HG03159 (cell line): Measurements from ENCODE around the gene EXPH5.
A peak's percentile ranks its signal among the peaks of the same experiment; 100 is the strongest.
"Not testable (repeated sequence)": the region's sequence is repeated elsewhere in the genome, so short reads cannot be mapped to it uniquely, and the experiment has no call there.

Source experiments
- ATAC-seq: cut with Tn5 transposase; IDR thresholded peaks from one replicate; pipeline ENCODE4 v1.9.1; 2021; ENCODE audit warnings: mild to moderate bottlenecking, moderate library complexity; ENCODE audit not compliant: unreplicated experiment

EXPH5 gene

GRCh38 chr11:108593214-108593922 is at the start of gene EXPH5:
TSS of gene EXPH5 (minus strand) at chr11:108593768. CDS start at chr11:108593536, 232 bp downstream.
- ATAC-seq: peak; percentile 93

GRCh38 chr11:108641752-108642151 is 48.2 kb upstream of the EXPH5 start:
- ATAC-seq: not testable (repeated sequence)

DNA sequence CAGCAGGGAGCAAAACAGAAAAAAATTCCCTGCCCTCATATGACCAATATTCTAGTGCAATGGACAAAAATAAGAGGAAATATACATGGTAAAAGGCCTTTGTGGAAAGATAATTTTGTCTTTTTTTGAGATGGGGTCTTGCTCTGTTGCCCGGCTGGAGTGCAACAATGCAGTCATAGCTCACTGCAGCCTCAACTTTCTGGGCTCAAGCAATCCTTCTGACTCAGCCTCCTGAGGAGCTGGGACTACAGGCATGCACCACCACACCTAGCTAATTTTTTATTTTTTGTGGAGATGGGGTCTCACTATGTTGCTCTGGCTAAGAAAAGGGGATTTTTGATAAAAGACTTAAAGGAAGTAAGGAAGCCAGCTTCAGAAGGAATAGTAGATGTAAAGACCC is 45.6 kb upstream of the EXPH5 start:
- no peak for ATAC-seq

- ATAC-seq: no peak
These were observed 42.7 kb upstream of the EXPH5 start for GRCh38 chr11:108636222-108636621.

- no peak for ATAC-seq
These were observed 41.5 kb upstream of the EXPH5 start for GRCh38 chr11:108635106-108635505.

DNA sequence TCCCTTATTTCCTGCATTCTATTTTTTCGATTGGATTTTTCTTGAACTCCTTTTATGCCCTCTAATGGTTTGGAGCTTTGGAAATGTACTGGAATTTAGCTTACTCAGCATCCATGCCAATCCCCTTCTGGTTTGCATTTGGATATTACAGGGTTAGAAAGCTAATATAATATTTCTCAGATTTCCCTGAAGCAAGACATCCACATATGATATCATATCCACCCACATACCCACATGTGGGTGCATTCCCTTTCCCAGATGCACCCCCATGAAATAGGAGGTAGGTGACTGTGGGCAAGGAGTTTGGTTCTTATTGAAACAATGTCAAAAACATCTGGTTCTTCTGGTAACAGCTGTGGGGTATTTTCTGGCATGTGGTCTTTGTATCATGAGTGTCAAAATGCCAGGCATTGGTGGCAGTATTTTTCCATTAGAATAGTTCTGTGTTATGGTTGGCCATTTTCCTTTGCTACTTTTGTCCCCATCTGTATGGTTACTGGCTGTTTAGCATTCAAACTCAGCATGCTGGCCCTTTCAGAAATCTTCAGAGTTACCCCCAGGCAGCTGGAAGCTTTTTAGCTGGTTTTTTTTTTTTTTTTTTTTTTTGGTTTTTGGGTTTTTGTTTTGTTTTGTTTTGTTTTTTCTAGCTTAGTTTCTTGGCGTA is 38.6 kb upstream of the EXPH5 start:
- ATAC-seq: no peak

- ATAC-seq: no peak
These were observed 35.7 kb upstream of the EXPH5 start for GRCh38 chr11:108629274-108629673.

DNA sequence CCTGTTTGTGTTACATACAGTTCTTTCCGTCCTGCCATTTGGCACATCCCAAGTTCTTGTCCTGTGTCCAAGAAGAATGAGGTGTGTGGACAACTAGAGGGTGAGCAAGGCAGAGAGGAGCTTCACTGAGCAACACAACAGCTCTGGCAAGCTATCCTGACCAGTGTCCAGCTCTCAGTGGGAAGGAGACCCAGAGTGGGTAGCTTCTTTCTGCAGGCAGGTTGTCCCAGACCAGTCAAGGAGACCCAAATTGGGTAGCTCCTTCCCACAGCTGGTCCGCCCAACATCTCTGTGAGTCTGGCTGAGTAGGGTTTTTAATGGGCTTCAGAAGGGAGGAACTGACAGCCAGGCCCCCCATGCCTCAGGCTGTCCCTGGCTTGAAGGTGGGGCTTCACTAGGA is 35.2 kb upstream of the EXPH5 start:
- no peak for ATAC-seq

DNA sequence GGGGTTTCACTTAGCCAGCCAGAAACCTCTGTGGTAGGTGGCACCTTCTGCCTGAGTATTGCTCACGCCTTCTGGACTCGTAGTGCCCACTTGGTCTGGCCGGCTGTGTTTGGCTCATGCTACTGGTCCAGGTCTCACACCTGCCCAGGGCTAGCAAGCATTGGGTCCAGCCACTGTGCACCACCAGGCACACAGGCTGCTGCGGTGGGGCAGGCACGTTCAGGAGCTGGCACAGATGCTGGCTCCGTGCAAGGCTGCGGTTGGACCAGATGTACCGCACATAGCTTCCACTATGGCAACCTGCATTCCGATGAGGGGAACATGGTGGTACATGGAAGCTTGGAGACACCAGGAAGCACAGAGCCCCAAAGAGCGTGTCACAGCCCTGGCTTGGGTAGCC is 34.8 kb upstream of the EXPH5 start:
- ATAC-seq: no peak

DNA sequence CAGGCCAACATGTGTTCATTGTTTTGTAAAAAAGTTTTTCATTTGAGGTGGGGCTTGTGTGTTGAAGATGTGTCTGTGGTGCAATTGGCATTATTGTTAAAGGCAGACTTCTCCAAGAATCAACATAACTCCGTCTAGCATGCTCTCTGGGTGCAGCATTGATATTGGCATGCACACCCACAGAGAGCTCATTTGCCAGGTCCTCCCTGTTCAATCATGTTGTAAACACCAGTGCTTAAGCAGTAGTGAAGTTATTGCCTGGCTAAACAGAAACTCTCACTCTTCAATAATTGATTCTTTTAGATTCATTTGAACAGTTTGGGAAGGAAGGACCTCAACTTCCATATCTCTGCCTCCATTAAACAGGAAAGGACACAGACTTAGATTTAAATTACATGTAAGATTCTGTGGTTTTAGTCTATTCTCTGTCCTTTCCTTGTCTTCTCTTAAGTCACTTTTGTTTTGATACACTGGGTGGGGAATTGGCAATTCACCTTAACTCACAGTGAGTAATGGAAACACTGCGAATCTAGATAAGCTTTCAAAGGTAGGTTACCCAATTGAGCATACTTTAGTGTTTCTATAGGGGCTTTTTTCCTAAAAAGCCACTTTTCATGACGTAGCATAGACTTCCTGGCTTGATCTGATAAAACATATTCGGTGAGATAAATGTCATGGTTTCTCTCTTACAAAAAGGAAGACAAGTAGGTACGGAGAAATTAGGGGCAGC is 30.8 kb upstream of the EXPH5 start:
- ATAC-seq: no peak

GRCh38 chr11:108622341-108622740 is 28.8 kb upstream of the EXPH5 start:
- ATAC-seq: no peak

- ATAC-seq: peak; percentile 88
These were observed 27.6 kb upstream of the EXPH5 start for GRCh38 chr11:108620958-108621772.

GRCh38 chr11:108618529-108618928 is 25.0 kb upstream of the EXPH5 start:
- ATAC-seq: no peak

GRCh38 chr11:108617055-108617454 is 23.5 kb upstream of the EXPH5 start:
- no peak for ATAC-seq

DNA sequence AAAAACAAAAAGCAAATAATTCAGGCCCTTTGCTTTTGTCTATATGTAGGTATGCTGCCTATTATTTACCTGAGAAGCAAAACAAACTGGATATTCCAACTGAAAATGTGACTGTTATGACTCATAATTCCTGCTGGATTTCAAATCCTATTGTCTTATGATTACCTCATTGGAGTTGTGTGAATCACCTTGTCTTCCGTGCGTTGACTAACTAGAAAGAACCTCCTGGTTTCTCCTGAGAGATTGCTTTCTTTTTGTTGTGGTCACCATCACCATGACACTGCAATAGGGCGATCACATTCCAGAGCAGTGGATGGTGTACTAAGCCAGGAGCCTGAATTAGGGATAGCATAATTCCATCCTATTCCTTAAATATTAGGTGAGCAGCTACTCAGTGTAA is 23.0 kb upstream of the EXPH5 start:
- ATAC-seq: no peak

- ATAC-seq: no peak
These were observed 20.5 kb upstream of the EXPH5 start for GRCh38 chr11:108614086-108614485.

- no peak for ATAC-seq
These were observed 16.1 kb upstream of the EXPH5 start for GRCh38 chr11:108609682-108610081.

DNA sequence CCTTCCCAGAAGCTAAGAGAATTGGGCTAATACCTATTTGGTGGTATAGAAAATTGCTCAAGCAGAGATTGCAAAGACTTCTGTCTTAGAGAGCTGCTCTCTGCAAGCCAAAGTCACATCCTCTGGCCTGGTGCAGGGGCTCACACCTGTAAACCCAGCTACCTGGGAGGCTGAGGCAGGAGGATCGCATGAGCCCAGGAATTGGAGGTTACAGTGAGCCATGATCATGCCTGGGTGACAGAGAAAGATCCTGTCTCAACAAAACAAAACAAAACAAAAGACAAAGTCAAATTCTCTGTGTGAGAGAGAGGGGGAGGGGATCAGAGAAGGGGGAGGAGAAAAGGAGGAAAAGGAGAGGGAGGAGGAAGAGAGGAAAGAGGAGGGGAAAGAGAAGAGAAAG is 15.0 kb upstream of the EXPH5 start:
- ATAC-seq: no peak

GRCh38 chr11:108606495-108607160 is 13.1 kb upstream of the EXPH5 start:
- no peak for ATAC-seq

DNA sequence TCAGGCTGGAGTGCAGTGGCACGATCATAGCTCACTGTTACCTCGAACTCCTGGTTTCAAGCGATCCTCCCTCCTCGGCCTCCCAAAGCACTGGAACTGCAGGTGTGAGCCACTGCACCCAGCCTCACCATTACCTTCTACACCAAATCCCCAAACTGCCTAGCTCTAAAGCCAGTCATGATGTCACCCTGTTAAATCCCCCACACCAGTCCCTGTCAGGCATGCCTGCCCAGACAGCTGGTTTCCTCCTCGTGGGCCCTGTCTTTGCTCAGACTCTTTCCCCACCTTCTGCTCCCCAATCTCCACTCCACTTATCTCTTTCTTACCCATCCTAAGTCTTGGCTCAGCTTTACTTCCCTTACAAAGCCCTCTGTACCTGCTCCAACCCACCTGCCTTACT is 12.5 kb upstream of the EXPH5 start:
- no peak for ATAC-seq

GRCh38 chr11:108602818-108603217 is 9.2 kb upstream of the EXPH5 start:
- not testable (repeated sequence) for ATAC-seq
